Brain microvascular endothelial cell (primary cell): Measurements from ENCODE around the gene CYTH4.

Experiments
- DNase-seq: peaks from one replicate; pipeline ENCODE4 v3.0.0-alpha.2; 2020
- H3K27ac ChIP-seq: fragments of 250-450 bp; sonication (Bioruptor Pico); 2 replicates; pipeline ENCODE4 v1.5.1; 2020; ENCODE audit warnings: mild to moderate bottlenecking, moderate library complexity
- H3K27me3 ChIP-seq: fragments of 250-450 bp; sonication (Bioruptor Pico); replicated peaks from 2 replicates; pipeline ENCODE4 v1.5.1; 2020; ENCODE audit warnings: mild to moderate bottlenecking
- H3K36me3 ChIP-seq: fragments of 250-450 bp; sonication (Bioruptor Pico); replicated peaks from 2 replicates; pipeline ENCODE4 v1.5.1; 2020; ENCODE audit warnings: mild to moderate bottlenecking
- H3K4me3 ChIP-seq: 2 replicates; pipeline ENCODE4 v1.5.1; 2011; ENCODE audit warnings: low read depth, mild to moderate bottlenecking, control low read depth, low read length, moderate library complexity
- in situ Hi-C: cut with HindIII; loops from 2 replicates; pipeline ENCODE4 v1.10.0; 2017; ENCODE audit warnings: low sequenced_read_pairs, low pct_ligation_motif_present
- TF ChIP-seq, protein P1 (sequence below): IDR thresholded peaks from 2 replicates; pipeline ENCODE4 v1.5.1; 2011; ENCODE audit warnings: low read depth, mild to moderate bottlenecking, moderate library complexity, low read length, control low read depth, inconsistent platforms; ENCODE audit errors: missing control alignments

The CYTH4 gene

DNA sequence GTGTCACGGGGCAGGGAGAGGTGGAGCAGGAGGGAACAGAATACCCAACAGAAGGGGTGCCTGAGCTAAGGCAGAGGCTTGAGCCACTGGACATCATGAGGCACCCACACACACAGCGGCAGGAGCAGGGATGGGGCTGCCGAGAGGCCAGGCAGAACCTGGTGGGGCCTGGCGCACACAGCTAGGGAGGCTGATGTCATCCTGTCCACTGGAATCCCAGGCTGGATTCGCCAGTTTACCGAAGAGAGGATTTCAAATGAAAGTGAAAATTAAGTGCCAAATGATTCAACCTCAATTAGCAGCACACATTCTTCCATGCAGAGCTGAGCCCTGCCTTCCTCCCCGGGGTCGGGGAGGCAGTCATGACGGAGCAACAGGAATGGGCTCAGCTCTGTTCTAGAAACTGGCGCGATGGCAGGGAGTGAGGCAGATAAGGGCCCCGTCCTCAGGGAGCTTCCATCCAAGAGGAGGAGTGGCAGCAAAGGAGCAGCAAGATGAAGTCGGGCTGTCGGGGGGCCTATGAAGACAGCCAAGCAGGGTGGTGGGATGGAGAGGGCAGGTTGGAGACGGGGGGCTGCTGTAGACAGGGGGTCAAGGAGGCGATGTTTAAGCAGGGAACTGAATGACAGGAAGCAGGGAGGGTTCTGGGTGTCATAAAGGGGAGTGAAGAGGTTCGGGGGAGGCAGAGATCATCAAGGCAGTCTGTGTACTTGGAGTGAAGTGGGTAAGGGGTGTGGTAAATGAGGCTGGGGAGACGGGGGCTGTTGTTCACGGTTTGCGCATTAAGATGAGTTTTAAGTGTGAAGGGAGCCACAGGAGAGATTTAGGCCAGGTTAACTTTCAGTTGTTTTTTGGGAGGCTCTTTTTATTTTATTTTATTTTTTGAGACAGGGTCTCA is 44.7 kb upstream of the CYTH4 start:
- in situ Hi-C loops = no loop called here
- no peak for DNase-seq
- no peak overlapping the region for H3K27ac ChIP-seq
- H3K4me3 ChIP-seq = no peak overlapping the region
- H3K36me3 ChIP-seq = peaks cover 4% of the 10 kb centered on the region
- H3K27me3 ChIP-seq = no peaks in the 10 kb centered on the region
- TF ChIP-seq, protein P1, sequence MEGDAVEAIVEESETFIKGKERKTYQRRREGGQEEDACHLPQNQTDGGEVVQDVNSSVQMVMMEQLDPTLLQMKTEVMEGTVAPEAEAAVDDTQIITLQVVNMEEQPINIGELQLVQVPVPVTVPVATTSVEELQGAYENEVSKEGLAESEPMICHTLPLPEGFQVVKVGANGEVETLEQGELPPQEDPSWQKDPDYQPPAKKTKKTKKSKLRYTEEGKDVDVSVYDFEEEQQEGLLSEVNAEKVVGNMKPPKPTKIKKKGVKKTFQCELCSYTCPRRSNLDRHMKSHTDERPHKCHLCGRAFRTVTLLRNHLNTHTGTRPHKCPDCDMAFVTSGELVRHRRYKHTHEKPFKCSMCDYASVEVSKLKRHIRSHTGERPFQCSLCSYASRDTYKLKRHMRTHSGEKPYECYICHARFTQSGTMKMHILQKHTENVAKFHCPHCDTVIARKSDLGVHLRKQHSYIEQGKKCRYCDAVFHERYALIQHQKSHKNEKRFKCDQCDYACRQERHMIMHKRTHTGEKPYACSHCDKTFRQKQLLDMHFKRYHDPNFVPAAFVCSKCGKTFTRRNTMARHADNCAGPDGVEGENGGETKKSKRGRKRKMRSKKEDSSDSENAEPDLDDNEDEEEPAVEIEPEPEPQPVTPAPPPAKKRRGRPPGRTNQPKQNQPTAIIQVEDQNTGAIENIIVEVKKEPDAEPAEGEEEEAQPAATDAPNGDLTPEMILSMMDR = no peak

DNA sequence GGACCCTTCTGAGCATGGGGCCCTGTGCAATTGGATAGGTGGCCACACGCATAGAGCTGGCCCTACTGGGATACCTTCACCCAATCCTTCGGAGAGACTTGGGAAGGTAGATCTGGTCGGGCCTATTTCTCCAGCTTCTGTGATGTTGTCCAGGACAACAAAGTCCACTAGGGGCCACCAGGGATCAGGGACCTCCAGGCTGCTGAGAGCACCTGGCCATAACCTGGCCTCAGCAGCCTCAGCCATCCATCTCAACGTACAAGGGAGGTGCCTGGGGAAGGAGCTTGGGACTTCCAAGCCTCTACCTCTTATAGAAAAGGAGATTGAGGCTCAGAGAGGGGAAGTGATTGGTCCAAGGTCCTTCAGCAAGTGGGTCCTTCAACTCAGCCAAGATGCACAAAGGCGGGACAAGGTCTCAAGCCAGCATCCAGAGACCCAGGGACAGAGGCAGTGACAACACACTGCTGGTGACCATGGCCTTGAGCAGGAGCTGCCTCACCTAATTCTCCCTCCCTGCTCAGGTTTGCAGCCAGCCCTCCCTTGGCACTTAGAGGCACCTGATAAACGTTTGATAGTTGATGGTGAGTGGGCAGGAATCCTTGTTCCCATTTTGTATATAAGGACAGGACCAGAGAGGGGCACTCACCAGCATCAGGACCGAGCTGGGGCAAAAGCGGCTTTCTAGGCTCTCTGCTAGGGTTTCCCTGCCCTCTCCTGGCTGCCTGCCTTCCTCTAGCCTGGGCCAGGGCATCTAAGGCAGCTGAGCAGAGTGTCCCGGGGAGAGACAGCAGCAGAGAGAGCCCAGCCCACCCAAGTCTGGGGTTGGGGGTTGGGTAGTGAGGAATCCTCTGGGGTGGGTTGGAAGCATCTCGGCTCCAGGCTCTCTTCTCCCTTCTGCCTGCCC is 42.7 kb upstream of the CYTH4 start:
- no peaks in the 10 kb centered on the region for H3K27me3 ChIP-seq
- in situ Hi-C loops = no loop called here
- H3K4me3 ChIP-seq = no peak overlapping the region
- H3K27ac ChIP-seq = no peak overlapping the region
- no peak for DNase-seq
- H3K36me3 ChIP-seq = peaks cover 4% of the 10 kb centered on the region
- TF ChIP-seq, protein P1 = no peak

DNA sequence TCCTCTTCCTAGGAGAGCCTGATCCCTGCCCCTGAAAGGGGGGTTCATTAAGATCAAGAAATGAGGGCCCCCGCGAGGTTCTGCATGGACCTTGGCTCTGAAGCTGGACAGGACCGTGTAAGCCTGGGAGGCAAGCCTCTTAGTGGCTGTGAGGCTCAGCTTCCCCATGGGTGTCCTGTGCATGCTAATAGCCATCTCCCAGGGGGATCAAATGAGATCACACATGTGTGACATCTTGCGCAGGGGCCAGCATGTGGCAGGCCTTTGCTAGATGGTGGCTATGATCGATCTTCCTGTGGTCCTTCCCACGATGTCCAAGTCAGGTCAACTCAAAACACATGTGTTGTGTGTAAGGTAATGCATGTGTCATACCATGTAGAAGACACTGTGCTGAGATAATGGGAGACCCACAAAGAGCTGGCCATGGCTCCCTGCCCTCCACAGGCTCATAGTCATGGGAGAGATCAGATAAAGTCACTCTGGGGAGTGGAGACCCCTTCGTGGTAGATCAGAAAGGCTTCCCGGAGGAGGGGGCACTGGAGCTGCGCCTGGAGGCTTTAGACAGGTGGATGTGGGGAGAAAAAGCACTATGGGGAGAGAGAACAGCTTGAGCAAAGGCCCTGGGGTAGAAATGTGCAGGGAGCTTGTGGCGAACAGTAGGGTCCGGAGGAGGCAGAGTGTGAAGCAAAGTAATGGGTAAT is 41.9 kb upstream of the CYTH4 start:
- H3K27ac ChIP-seq = no peak overlapping the region
- peaks cover 4% of the 10 kb centered on the region for H3K36me3 ChIP-seq
- H3K27me3 ChIP-seq = no peaks in the 10 kb centered on the region
- no peak overlapping the region for H3K4me3 ChIP-seq
- TF ChIP-seq, protein P1 = no peak
- in situ Hi-C loops = no loop called here
- no peak for DNase-seq

DNA sequence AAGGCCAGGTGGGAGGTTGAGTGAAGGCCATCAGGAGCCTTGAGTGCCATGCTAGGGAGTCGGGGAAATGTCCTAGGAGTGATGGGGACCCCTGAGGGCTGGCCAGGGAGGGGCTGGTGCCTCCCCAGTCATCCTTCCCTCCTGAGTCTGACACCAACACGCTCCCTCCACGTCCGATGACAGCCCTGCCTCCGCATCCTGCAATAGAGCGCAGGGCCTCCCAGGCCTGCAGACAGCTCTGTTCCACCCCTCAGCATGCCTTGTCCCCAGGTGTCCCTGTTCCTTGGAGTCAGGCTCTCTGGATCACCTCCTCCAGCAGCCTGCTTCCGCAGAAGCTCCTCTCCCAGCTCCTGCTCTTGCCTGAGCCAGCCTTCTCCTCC is 41.4 kb upstream of the CYTH4 start:
- in situ Hi-C loops = no loop called here
- peaks cover 4% of the 10 kb centered on the region for H3K36me3 ChIP-seq
- TF ChIP-seq, protein P1 = no peak
- H3K27ac ChIP-seq = no peak overlapping the region
- no peak overlapping the region for H3K4me3 ChIP-seq
- no peak for DNase-seq
- no peaks in the 10 kb centered on the region for H3K27me3 ChIP-seq

DNA sequence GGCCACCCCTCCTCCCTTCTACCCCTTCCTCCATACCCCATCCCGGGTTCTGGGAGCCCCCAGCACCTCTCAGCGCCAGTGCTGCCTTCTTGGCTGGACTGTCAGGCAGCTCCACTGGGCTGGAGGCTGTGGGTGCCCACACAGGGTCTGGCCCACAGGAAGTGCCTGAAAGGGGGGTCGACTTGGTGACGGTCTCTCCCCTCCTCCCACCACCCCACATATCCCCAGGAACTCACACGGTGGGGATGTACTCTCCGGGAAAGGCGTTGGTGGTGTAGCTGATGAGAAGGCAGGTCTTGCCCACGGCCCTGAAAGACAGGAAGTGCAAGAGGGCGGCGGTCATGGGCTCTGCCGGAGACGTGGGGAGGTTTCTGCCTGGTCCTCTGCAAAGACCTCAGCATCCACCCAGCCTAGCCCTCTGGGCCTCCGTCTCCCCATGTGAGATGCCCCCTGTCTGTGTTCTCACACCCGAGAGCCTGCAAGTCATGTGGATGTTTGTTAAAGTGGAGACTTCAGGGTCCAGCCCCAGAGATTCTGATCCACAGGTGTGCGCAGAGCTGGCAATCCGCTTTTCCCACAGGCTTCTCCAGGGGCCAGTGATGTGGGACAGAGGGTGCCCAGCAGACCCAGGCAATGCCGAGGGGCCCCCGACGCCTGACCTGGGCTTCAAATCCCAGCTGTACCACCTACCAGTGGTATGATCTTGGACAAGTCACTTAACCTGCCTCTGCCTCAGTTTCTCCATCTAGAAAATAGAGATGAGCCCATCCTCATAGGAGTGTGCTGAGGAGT is 40.8 kb upstream of the CYTH4 start:
- Histone ChIP-seq H3K4me3 (no peak overlapping the region), H3K36me3 (peaks cover 3% of the 10 kb centered on the region), H3K27me3 (no peaks in the 10 kb centered on the region), H3K27ac (no peak overlapping the region)
- in situ Hi-C loops = no loop called here
- TF ChIP-seq, protein P1 = no peak
- no peak for DNase-seq
